ENCODE measurements around the gene ACAD9. TPM values are rescaled to one million over a fixed set of nuclear protein-coding genes. Genes with fewer than 3 reads are reported as not detected.

ACAD9 gene
- total RNA-seq, 2 experiments from 2014 or later = 45.3 to 45.5 TPM

DNA sequence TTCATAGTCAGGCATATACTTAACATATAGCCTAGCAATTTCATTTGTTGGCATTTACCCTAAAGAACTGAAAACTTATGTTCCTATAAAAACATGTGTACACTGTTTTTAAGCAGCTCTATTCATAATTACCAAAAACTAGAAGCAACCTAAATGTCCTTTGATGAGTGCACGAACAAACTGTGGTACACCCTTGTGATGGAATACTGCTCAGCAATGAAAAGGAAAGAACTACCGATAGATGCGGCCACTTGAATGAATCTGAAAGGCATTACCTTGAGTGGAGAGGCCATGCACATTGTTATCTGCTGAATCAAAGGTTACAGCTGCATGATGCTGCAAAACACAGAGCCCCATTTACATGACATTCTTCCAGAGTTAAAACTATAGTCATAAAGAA lies 69.7 kb downstream of the ACAD9 start:
- Mint-ChIP-seq H3K4me3 (no peak overlapping the region), H3K27me3 (no peaks in the 10 kb centered on the region), H3K9me3 (no peaks in the 10 kb centered on the region), H3K27ac (no peak overlapping the region), H3K4me1 (ENCODE audit: low read depth) (no peaks in the 10 kb centered on the region), H3K36me3 (no peaks in the 10 kb centered on the region)
- no peak for DNase-seq
- ChIA-PET POLR2A (no interaction called here), CTCF (no interaction called here)
- intact Hi-C loops (cut with micrococcal nuclease) = no loop called here

DNA sequence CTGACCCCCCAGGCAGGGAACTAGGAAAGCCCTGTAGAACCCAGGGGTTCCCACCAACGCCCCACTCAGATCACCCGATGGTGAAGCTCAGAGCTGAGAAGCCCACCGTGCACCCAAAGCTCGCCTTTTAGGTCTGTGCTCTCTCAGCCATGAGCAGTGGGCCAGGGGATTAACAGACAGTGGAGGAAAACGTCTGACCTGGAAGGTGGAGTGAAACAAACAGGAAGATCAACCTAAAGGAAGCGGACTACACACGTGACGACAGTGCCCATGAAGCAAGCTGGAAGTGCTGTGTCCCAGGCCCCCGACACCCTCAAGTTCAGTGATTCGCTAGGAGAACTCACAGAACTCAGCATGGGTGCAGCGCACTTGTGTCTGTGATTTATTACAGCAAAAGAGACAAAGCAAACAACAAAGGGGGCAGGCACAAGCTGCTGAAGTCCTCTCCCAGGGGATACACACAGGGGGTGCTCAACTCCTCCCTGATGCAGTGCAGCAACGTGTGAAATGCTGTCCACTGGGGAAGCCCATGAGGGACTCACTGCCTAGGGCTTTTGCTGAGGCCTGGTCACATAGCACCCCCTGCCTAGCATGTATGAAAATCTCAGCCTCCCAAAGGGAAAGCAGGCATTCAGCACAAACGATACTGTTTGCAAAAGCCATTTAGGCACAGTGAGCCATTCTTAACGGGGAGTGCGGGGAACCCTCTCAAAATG lies 71.0 kb downstream of the ACAD9 start:
- CTCF ChIA-PET = interaction anchor here (0.6 to 2.3 kb wide), 3 partner anchors 20 to 295 kb away, joined by 3 to 9 read pairs (median 3); no protein-coding TSS in a partner anchor
- intact Hi-C loops (cut with micrococcal nuclease) = no loop called here

DNA sequence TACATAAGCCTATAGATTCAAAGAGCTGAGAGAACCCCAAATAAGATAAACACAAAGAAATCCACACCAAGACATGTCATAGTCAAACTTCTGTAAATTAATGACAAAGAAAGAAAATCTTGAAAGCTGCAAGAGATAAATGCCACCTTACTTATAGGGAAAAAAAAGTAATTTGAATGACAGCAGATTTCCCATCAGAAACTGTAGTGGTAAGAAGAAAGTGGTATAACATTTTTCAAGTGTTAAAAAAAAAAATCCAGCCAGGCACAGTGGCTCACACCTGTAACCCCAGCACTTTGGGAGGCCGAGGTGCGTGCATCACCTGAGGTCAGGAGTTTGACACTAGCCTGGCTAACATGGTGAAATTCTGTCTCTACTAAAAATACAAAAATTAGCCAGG lies 77.0 kb downstream of the ACAD9 start:
- Mint-ChIP-seq H3K27ac (no peak overlapping the region), H3K4me3 (no peak overlapping the region), H3K36me3 (no peaks in the 10 kb centered on the region), H3K27me3 (no peaks in the 10 kb centered on the region), H3K9me3 (no peaks in the 10 kb centered on the region), H3K4me1 (ENCODE audit: low read depth) (no peaks in the 10 kb centered on the region)
- no peak for DNase-seq
- ChIA-PET CTCF (no interaction called here), POLR2A (no interaction called here)
- intact Hi-C loops (cut with micrococcal nuclease) = no loop called here

More for the DNA sequence above, 71.0 kb downstream of the ACAD9 start:
- no peaks in the 10 kb centered on the region for H3K9me3 Mint-ChIP-seq
- POLR2A ChIA-PET = no interaction called here
- no peak overlapping the region for H3K4me3 Mint-ChIP-seq
- H3K27me3 Mint-ChIP-seq = no peaks in the 10 kb centered on the region
- peak; percentile 22 for DNase-seq
- no peaks in the 10 kb centered on the region for H3K36me3 Mint-ChIP-seq
- H3K4me1 Mint-ChIP-seq (ENCODE audit: low read depth) = no peaks in the 10 kb centered on the region
- no peak overlapping the region for H3K27ac Mint-ChIP-seq

Other genes with a start within 250 kb of the ACAD9 start
- 100 to 1,000 TPM; 166 to 168 TPM for gene RPN1, start 228.8 kb upstream of the ACAD9 start, total RNA-seq
- 100 to 1,000 TPM; 264 to 272 TPM for gene RAB7A, start 153.4 kb upstream of the ACAD9 start, total RNA-seq
- under 1 TPM in 1 of 2 experiments, not detected in 1; 0.24 TPM for gene CFAP92, start 114.5 kb downstream of the ACAD9 start, total RNA-seq
- under 1 TPM; 0.12 to 0.24 TPM for gene EFCC1, start 121.7 kb downstream of the ACAD9 start, total RNA-seq
- gene GP9, start 181.2 kb downstream of the ACAD9 start, total RNA-seq = not detected
- gene RAB43, start 242.2 kb downstream of the ACAD9 start, total RNA-seq = 10 to 100 TPM; 45.7 to 49.7 TPM